ENCODE measurements around the gene RDH12.
"Not testable (repeated sequence)": the region's sequence is repeated elsewhere in the genome, so short reads cannot be mapped to it uniquely, and the experiment has no call there.

The RDH12 gene

GRCh38 chr14:67701492-67701891, at the start of gene RDH12:
Gene RDH12 (plus strand): TSS chr14:67701886. CDS start chr14:67722643, 20,757 bp downstream.
- DNase-seq: not testable (repeated sequence)

GRCh38 chr14:67652189-67652588, 49.5 kb upstream of the RDH12 start:
- DNase-seq: no peak

- no peak for DNase-seq
These were observed 47.9 kb upstream of the RDH12 start for GRCh38 chr14:67653651-67654280.

GRCh38 chr14:67663633-67664032, 38.1 kb upstream of the RDH12 start:
- DNase-seq: no peak

- no peak for DNase-seq
These were observed 35.8 kb upstream of the RDH12 start for GRCh38 chr14:67665868-67666267.

GRCh38 chr14:67666750-67667449, 34.8 kb upstream of the RDH12 start:
- peak; percentile 79 for DNase-seq

GRCh38 chr14:67668559-67668958, 33.1 kb upstream of the RDH12 start:
- DNase-seq: no peak

- no peak for DNase-seq
These were observed 28.2 kb upstream of the RDH12 start for GRCh38 chr14:67673451-67673850.

GRCh38 chr14:67674139-67674479, 27.6 kb upstream of the RDH12 start:
- peak; percentile 70 for DNase-seq

GRCh38 chr14:67674480-67675218, 27.0 kb upstream of the RDH12 start, which contains the start of gene VTI1B:
Gene VTI1B (minus strand): TSS chr14:67674632. CDS start chr14:67674489, 143 bp downstream.
- DNase-seq: peak; percentile 78

GRCh38 chr14:67675219-67675582, 26.5 kb upstream of the RDH12 start:
- DNase-seq: peak; percentile 32

- peak; percentile 57 for DNase-seq
These were observed 22.7 kb upstream of the RDH12 start for GRCh38 chr14:67679006-67679405.

- peak; percentile 94 for DNase-seq
These were observed 21.5 kb upstream of the RDH12 start for GRCh38 chr14:67680121-67680602.

- DNase-seq: peak; percentile 78
These were observed 20.7 kb upstream of the RDH12 start for GRCh38 chr14:67680941-67681340.

GRCh38 chr14:67683842-67684241, 17.8 kb upstream of the RDH12 start:
- DNase-seq: no peak

GRCh38 chr14:67690011-67690410, 11.7 kb upstream of the RDH12 start:
- DNase-seq: no peak

- peak; percentile 95 for DNase-seq
These were observed 6.8 kb upstream of the RDH12 start for GRCh38 chr14:67694791-67695393.

GRCh38 chr14:67695394-67695949, 6.2 kb upstream of the RDH12 start, which contains the start of gene RDH11:
Gene RDH11 (minus strand): TSS chr14:67695764. CDS start chr14:67695703, 61 bp downstream.
- DNase-seq: peak; percentile 93

GRCh38 chr14:67697006-67697405, 4.7 kb upstream of the RDH12 start:
- DNase-seq: no peak

GRCh38 chr14:67698179-67698578, 3.5 kb upstream of the RDH12 start:
- no peak for DNase-seq

- DNase-seq: no peak
These were observed 2.3 kb downstream of the RDH12 start for GRCh38 chr14:67703997-67704396.

GRCh38 chr14:67704484-67705089, 2.9 kb downstream of the RDH12 start:
- peak; percentile 78 for DNase-seq

Data from hematopoietic multipotent progenitor cell treated with erythropoietin and hydrocortisone succinate and interleukin-3 and kit ligand, for 8 days (in vitro differentiated cells).